Measurements from ENCODE around the gene HYAL3. TPM values are rescaled to one million over a fixed set of nuclear protein-coding genes. Genes with fewer than 3 reads are reported as not detected.

HYAL3 gene
- total and polyA plus RNA-seq, 2 of the 13 experiments (the other 11 are each of a cell fraction or from before 2014, with no cell fraction given): 5.5 to 10.4 TPM

GRCh38 chr3:50303013-50303815, 4.0 kb upstream of the HYAL3 start, which contains the start of gene HYAL1 (continued):
- no peak for TF ChIP-seq ZNF18 (CRISPR knock-in tag; IDR thresholded peaks at IDR 0.05; ENCODE audit: insufficient replicate concordance)
- no peak; the same call in 1 of the 2 replicates for TF ChIP-seq HMG20A (CRISPR knock-in tag; IDR thresholded peaks at IDR 0.05; ENCODE audit: borderline replicate concordance)
- no peak for TF ChIP-seq FOSL1 (CRISPR knock-in tag; IDR thresholded peaks at IDR 0.05; ENCODE audit: borderline replicate concordance)
- TF ChIP-seq GATA4 (IDR thresholded peaks at IDR 0.05; ENCODE audit: borderline replicate concordance, low read depth): peak; percentile 77; the same call in 1 of the 2 replicates
- no peak for TF ChIP-seq CREB3 (CRISPR knock-in tag; IDR thresholded peaks at IDR 0.05)
- no peak for TF ChIP-seq HOXA7 (CRISPR knock-in tag; IDR thresholded peaks at IDR 0.05)
- TF ChIP-seq NCOR1 (IDR thresholded peaks at IDR 0.05; ENCODE audit: borderline replicate concordance, low read length): no peak; the same call in 1 of the 2 replicates
- 0 out of 2 replicates have a peak, but pooled peaks have one; percentile 53 for TF ChIP-seq ZNF552 (CRISPR knock-in tag; IDR thresholded peaks at IDR 0.05; ENCODE audit: borderline replicate concordance)
- no peak for TF ChIP-seq MIXL1 (CRISPR knock-in tag; IDR thresholded peaks at IDR 0.05)
- no peak for TF ChIP-seq ATF7 (IDR thresholded peaks at IDR 0.05)
- TF ChIP-seq ATF7 (CRISPR knock-in tag; IDR thresholded peaks at IDR 0.05): no peak; the same call in 1 of the 2 replicates
- peak; percentile 31; the same call in 1 of the 2 replicates for TF ChIP-seq ZNF263 (CRISPR knock-in tag; IDR thresholded peaks at IDR 0.05)
- 0 out of 2 replicates have a peak, but pooled peaks have one; percentile 51 for TF ChIP-seq ZNF550 (CRISPR knock-in tag; IDR thresholded peaks at IDR 0.05; ENCODE audit: borderline replicate concordance)
- no peak for TF ChIP-seq GABPA (IDR thresholded peaks at IDR 0.05; ENCODE audit: low read depth, low read length)
- no peak; the same call in 1 of the 2 replicates for TF ChIP-seq GABPA (CRISPR knock-in tag; IDR thresholded peaks at IDR 0.05; ENCODE audit: low read depth)
- no peak for TF ChIP-seq TCF7 (IDR thresholded peaks at IDR 0.05; ENCODE audit: low read depth)
- peak; percentile 56; the same call in 1 of the 2 replicates for TF ChIP-seq GABPB1 (CRISPR knock-in tag; IDR thresholded peaks at IDR 0.05)
- peak; percentile 72; the same call in 1 of the 2 replicates for TF ChIP-seq ZNF709 (CRISPR knock-in tag; IDR thresholded peaks at IDR 0.05)
- TF ChIP-seq ZNF3 (CRISPR knock-in tag; IDR thresholded peaks at IDR 0.05): no peak; the same call in 1 of the 2 replicates
- peak; percentile 68; the same call in 1 of the 2 replicates for TF ChIP-seq RFXAP (CRISPR knock-in tag; IDR thresholded peaks at IDR 0.05; ENCODE audit: borderline replicate concordance)
- no peak for TF ChIP-seq MEIS2 (CRISPR knock-in tag; IDR thresholded peaks at IDR 0.05)
- TF ChIP-seq ZNF138 (CRISPR knock-in tag; IDR thresholded peaks at IDR 0.05; ENCODE audit: low read depth): 0 out of 2 replicates have a peak, but pooled peaks have one; percentile 47
- TF ChIP-seq THRA (CRISPR knock-in tag; IDR thresholded peaks at IDR 0.05; ENCODE audit: borderline replicate concordance): peak; percentile 54; the same call in 1 of the 2 replicates
- TF ChIP-seq KDM6A (CRISPR knock-in tag; IDR thresholded peaks at IDR 0.05; ENCODE audit: low read depth): 0 out of 2 replicates have a peak, but pooled peaks have one; percentile 15
- no peak for TF ChIP-seq ZNF891 (CRISPR knock-in tag; IDR thresholded peaks at IDR 0.05)
- no peak for TF ChIP-seq SP1 (IDR thresholded peaks at IDR 0.05)
- peak; percentile 80 for TF ChIP-seq SP1 (CRISPR knock-in tag; IDR thresholded peaks at IDR 0.05)
